Astrocyte (in vitro differentiated cells and primary cell): ENCODE measurements around the gene SHCBP1. TPM values are rescaled to one million over a fixed set of nuclear protein-coding genes. Genes with fewer than 3 reads are reported as not detected.

Source experiments
- DNase-seq: peaks from one replicate; pipeline ENCODE4 v3.0.0-alpha.2; 2010; ENCODE audit warnings: low read depth
- FAIRE-seq: peaks from 2 replicates; lab custom pipeline; 2011; peaks lifted over from hg19 to GRCh38; lab: Jason Lieb, UNC
- H2AFZ ChIP-seq: 2 replicates; pipeline ENCODE4 v1.6.0; 2012; ENCODE audit warnings: low read depth, low read length, inconsistent platforms
- H3K27ac ChIP-seq: 2 replicates; pipeline ENCODE4 v1.5.1; 2011; ENCODE audit warnings: low read depth, low read length, inconsistent platforms
- H3K27me3 ChIP-seq: 2 replicates; pipeline ENCODE4 v1.6.0; 2011; ENCODE audit warnings: low read length, inconsistent platforms; ENCODE audit not compliant: insufficient read depth
- H3K36me3 ChIP-seq: 2 replicates; pipeline ENCODE4 v1.5.1; 2011; ENCODE audit warnings: low read length, inconsistent platforms; ENCODE audit not compliant: insufficient read depth
- H3K4me1 ChIP-seq: 2 replicates; pipeline ENCODE4 v1.5.1; 2011; ENCODE audit warnings: low read length, inconsistent platforms; ENCODE audit not compliant: insufficient read depth
- H3K4me2 ChIP-seq: 2 replicates; pipeline ENCODE4 v1.6.0; 2012; ENCODE audit warnings: low read length, inconsistent platforms
- H3K4me3 ChIP-seq: 2 replicates; pipeline ENCODE4 v1.5.1; 2011; ENCODE audit warnings: low read depth, mild to moderate bottlenecking, low read length, inconsistent platforms; ENCODE audit not compliant: insufficient read depth
- H3K79me2 ChIP-seq: 2 replicates; pipeline ENCODE4 v1.6.0; 2012; ENCODE audit warnings: mild to moderate bottlenecking, low read length, inconsistent platforms; ENCODE audit not compliant: insufficient read depth
- H3K9ac ChIP-seq: 2 replicates; pipeline ENCODE4 v1.6.0; 2012; ENCODE audit warnings: mild to moderate bottlenecking, low read length, inconsistent platforms
- H3K9me3 ChIP-seq: 2 replicates; pipeline ENCODE4 v1.5.1; 2012; ENCODE audit warnings: low read depth, mild to moderate bottlenecking, low read length, inconsistent platforms; ENCODE audit not compliant: insufficient read depth
- H4K20me1 ChIP-seq: 2 replicates; pipeline ENCODE4 v1.6.0; 2012; ENCODE audit warnings: low read length, inconsistent platforms; ENCODE audit not compliant: insufficient read depth
- H3K27ac Mint-ChIP-seq: one replicate; pipeline ENCODE4 v1.8.0; 2021; ENCODE audit warnings: mild to moderate bottlenecking, mixed read lengths; ENCODE audit not compliant: unreplicated experiment
- H3K27me3 Mint-ChIP-seq: one replicate; pipeline ENCODE4 v1.8.0; 2021; ENCODE audit warnings: low read depth, mixed read lengths; ENCODE audit not compliant: unreplicated experiment
- H3K36me3 Mint-ChIP-seq: one replicate; pipeline ENCODE4 v1.8.0; 2021; ENCODE audit warnings: low read depth, mixed read lengths; ENCODE audit not compliant: unreplicated experiment
- H3K4me1 Mint-ChIP-seq: one replicate; pipeline ENCODE4 v1.8.0; 2021; ENCODE audit warnings: low read depth, mixed read lengths; ENCODE audit not compliant: unreplicated experiment
- H3K4me3 Mint-ChIP-seq: one replicate; pipeline ENCODE4 v1.8.0; 2021; ENCODE audit warnings: mild to moderate bottlenecking, moderate library complexity, mixed read lengths; ENCODE audit not compliant: unreplicated experiment
- H3K9me3 Mint-ChIP-seq: one replicate; pipeline ENCODE4 v1.8.0; 2021; ENCODE audit warnings: mild to moderate bottlenecking, mixed read lengths; ENCODE audit not compliant: unreplicated experiment
- EZH2 ChIP-seq: IDR thresholded peaks from 2 replicates; pipeline ENCODE4 v1.6.1; 2012; ENCODE audit warnings: mild to moderate bottlenecking, low read length, inconsistent platforms; ENCODE audit not compliant: insufficient read depth
- total RNA-seq: library from RNA; stranded (reverse); gene quantifications from 2 replicates; pipeline ENCODE4 v1.2.1, GENCODE V29; 2021
- TF ChIP-seq, protein P1 (sequence below): IDR thresholded peaks from 2 replicates; pipeline ENCODE4 v1.5.1; 2011; ENCODE audit warnings: low read depth, mild to moderate bottlenecking, inconsistent platforms, low read length, moderate library complexity; ENCODE audit not compliant: insufficient read depth

SHCBP1 gene
- total RNA-seq, 1 donor from 2014 or later = 3.4 TPM

DNA sequence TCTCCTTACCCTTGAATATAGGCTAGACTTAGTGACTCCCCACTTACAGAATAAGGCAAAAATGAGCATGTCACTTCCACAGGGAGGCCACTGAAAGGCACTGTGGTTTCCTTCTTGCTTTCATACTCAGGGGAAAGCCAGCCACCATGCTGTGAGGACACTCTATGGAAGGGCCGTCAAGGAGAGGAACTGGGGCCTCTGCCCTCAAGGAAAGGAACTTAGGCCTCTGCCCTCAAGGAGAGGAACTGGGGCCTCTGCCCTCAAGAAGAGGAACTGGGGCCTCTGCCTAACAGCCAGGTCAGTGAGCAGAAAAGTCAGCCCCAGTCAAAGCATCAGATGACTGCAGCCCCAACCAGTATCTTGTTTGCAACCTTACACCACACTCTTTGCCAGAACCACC is 37.7 kb upstream of the SHCBP1 start:
- Histone ChIP-seq H3K36me3 (peaks cover 36% of the 10 kb centered on the region), H3K27me3 (no peaks in the 10 kb centered on the region), H2AFZ (no peak overlapping the region), H3K4me2 (no peak overlapping the region), H3K4me1 (no peaks in the 10 kb centered on the region), H3K79me2 (no peaks in the 10 kb centered on the region), H3K4me3 (no peak overlapping the region), H3K9me3 (no peaks in the 10 kb centered on the region), H3K27ac (no peak overlapping the region), H4K20me1 (no peaks in the 10 kb centered on the region), H3K9ac (no peak overlapping the region)
- peaks cover 10% of the 10 kb centered on the region for H3K36me3 Mint-ChIP-seq
- no peaks in the 10 kb centered on the region for H3K9me3 Mint-ChIP-seq
- FAIRE-seq (no peak), DNase-seq (no peak)
- no peaks in the 10 kb centered on the region for H3K27me3 Mint-ChIP-seq
- H3K4me3 Mint-ChIP-seq = no peak overlapping the region
- H3K27ac Mint-ChIP-seq = no peak overlapping the region
- TF ChIP-seq, protein P1, sequence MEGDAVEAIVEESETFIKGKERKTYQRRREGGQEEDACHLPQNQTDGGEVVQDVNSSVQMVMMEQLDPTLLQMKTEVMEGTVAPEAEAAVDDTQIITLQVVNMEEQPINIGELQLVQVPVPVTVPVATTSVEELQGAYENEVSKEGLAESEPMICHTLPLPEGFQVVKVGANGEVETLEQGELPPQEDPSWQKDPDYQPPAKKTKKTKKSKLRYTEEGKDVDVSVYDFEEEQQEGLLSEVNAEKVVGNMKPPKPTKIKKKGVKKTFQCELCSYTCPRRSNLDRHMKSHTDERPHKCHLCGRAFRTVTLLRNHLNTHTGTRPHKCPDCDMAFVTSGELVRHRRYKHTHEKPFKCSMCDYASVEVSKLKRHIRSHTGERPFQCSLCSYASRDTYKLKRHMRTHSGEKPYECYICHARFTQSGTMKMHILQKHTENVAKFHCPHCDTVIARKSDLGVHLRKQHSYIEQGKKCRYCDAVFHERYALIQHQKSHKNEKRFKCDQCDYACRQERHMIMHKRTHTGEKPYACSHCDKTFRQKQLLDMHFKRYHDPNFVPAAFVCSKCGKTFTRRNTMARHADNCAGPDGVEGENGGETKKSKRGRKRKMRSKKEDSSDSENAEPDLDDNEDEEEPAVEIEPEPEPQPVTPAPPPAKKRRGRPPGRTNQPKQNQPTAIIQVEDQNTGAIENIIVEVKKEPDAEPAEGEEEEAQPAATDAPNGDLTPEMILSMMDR = no peak
- TF ChIP-seq EZH2 = no peak
- no peaks in the 10 kb centered on the region for H3K4me1 Mint-ChIP-seq

- H3K36me3 Mint-ChIP-seq = peaks cover 10% of the 10 kb centered on the region
Measured at GRCh38 chr16:46651305-46651704, 30.1 kb upstream of the SHCBP1 start.

DNA sequence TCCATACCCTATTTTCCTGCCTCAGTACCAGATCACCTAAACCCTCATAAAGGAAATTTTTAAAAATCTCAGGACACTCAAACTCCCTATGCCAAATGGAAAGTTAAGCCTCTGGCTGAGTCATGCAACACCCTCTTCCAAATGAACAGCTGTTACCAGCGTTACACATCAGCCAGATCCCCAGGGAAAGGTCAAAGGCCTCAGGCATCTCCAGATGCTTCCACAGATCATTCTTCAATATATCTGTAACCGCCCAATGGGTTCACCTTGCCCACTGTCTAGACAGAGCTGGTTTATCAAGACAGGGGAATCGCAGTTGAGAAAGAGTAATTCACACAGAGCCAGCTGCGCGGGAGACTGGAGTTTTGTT is 29.1 kb upstream of the SHCBP1 start:
- Histone ChIP-seq H4K20me1 (no peaks in the 10 kb centered on the region), H3K9ac (peak overlapping the region; percentile 12), H3K4me3 (no peak overlapping the region), H3K27me3 (no peaks in the 10 kb centered on the region), H3K4me1 (no peaks in the 10 kb centered on the region), H3K4me2 (peak overlapping the region; percentile 58), H3K36me3 (no peaks in the 10 kb centered on the region), H3K27ac (no peak overlapping the region), H3K9me3 (no peaks in the 10 kb centered on the region), H2AFZ (no peak overlapping the region), H3K79me2 (no peaks in the 10 kb centered on the region)
- peak overlapping the region; percentile 56 for H3K27ac Mint-ChIP-seq
- H3K36me3 Mint-ChIP-seq = peaks cover 10% of the 10 kb centered on the region
- H3K9me3 Mint-ChIP-seq = peaks cover 5% of the 10 kb centered on the region
- H3K27me3 Mint-ChIP-seq = peaks cover 5% of the 10 kb centered on the region
- H3K4me3 Mint-ChIP-seq = no peak overlapping the region
- peaks cover 8% of the 10 kb centered on the region for H3K4me1 Mint-ChIP-seq
- TF ChIP-seq EZH2 = no peak
- TF ChIP-seq, protein P1 = no peak
- FAIRE-seq (no peak), DNase-seq (peak; percentile 45)

More at GRCh38 chr16:46651305-46651704, 30.1 kb upstream of the SHCBP1 start:
- no peak overlapping the region for H3K4me3 ChIP-seq
- H3K27ac Mint-ChIP-seq = no peak overlapping the region
- no peaks in the 10 kb centered on the region for H3K9me3 ChIP-seq
- H3K4me1 Mint-ChIP-seq = peaks cover 8% of the 10 kb centered on the region
- no peak for TF ChIP-seq EZH2
- TF ChIP-seq, protein P1 = no peak
- no peaks in the 10 kb centered on the region for H3K27me3 ChIP-seq
- no peaks in the 10 kb centered on the region for H3K79me2 ChIP-seq
- FAIRE-seq = no peak
- no peak for DNase-seq
- no peak overlapping the region for H3K27ac ChIP-seq
- H3K9ac ChIP-seq = no peak overlapping the region
- H3K9me3 Mint-ChIP-seq = no peaks in the 10 kb centered on the region
- H3K4me1 ChIP-seq = no peaks in the 10 kb centered on the region
- no peaks in the 10 kb centered on the region for H3K36me3 ChIP-seq
- H4K20me1 ChIP-seq = no peaks in the 10 kb centered on the region
- H3K4me3 Mint-ChIP-seq = no peak overlapping the region
- H3K27me3 Mint-ChIP-seq = no peaks in the 10 kb centered on the region
- H2AFZ ChIP-seq = no peak overlapping the region
- no peak overlapping the region for H3K4me2 ChIP-seq
